ENCODE results near the gene COPB1. TPM values are rescaled to one million over a fixed set of nuclear protein-coding genes. Genes with fewer than 3 reads are reported as not detected.
A peak's percentile ranks its signal among the peaks of the same experiment; 100 is the strongest.

COPB1 gene
- total RNA-seq, 4 donors from 2014 or later: 64.1 to 85.2 (median 80.5) TPM

DNA sequence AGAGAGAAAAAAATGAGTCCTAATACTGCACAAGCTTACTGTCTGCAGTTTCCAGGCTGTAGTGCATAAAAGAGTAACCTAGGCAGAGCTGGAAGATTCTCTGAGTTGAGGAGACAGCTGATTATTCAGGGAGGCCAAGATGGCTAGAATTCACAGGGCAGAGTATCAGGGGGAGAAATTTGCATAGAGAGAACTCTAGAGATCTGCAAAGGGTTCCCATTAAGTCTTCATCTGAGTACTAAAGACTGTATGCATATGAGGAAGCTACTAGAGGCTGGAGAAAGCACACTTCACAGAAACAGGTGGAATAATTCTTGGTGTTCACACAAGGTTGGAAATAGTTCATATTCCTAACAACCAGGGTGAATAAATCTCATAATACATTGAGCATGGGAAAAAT, 74.0 kb downstream of the COPB1 start:
- intact Hi-C loops (cut with DNase I): no loop called here
- Histone ChIP-seq H3K27ac (replicated peaks in 1 of 4) (no peak overlapping the region), H3K9me3 (no peaks in the 10 kb centered on the region), H3K27me3 (no peaks in the 10 kb centered on the region), H3K4me3 (no peak overlapping the region), H3K36me3 (no peaks in the 10 kb centered on the region), H3K4me1 (peaks cover 31 to 36% (median 33%) of the 10 kb centered on the region in 4 donors)
- DNase-seq (ENCODE audit: extremely low spot score): no peak
- TF ChIP-seq POLR2AphosphoS5 (IDR thresholded peaks at IDR 0.05): no peak
- TF ChIP-seq EP300 (IDR thresholded peaks at IDR 0.05): no peak
- no peak for TF ChIP-seq POLR2A (IDR thresholded peaks at IDR 0.05; ENCODE audit: low read depth)
- TF ChIP-seq, protein P1, sequence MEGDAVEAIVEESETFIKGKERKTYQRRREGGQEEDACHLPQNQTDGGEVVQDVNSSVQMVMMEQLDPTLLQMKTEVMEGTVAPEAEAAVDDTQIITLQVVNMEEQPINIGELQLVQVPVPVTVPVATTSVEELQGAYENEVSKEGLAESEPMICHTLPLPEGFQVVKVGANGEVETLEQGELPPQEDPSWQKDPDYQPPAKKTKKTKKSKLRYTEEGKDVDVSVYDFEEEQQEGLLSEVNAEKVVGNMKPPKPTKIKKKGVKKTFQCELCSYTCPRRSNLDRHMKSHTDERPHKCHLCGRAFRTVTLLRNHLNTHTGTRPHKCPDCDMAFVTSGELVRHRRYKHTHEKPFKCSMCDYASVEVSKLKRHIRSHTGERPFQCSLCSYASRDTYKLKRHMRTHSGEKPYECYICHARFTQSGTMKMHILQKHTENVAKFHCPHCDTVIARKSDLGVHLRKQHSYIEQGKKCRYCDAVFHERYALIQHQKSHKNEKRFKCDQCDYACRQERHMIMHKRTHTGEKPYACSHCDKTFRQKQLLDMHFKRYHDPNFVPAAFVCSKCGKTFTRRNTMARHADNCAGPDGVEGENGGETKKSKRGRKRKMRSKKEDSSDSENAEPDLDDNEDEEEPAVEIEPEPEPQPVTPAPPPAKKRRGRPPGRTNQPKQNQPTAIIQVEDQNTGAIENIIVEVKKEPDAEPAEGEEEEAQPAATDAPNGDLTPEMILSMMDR (IDR thresholded peaks at IDR 0.05): no peak

DNA sequence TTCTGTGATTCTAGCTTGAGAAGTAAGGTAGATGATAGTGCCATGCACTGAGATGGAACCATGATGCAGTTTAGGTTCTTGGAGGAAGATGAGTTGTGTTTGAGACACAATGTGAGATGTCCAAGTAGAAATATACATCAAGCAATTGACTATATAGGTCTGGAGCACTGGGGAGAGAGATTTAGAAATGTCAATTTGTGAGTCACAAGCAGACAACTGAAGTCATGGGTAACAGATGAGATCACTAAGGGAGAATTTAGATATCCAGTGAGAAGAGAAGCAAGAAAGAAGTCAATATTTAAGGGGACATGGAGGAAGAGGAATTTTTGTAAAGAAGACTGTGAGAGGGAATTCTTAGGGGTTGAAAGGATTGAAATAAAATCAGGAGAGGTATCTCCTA, 75.5 kb downstream of the COPB1 start:
- DNase-seq (ENCODE audit: extremely low spot score): no peak
- Histone ChIP-seq H3K36me3 (no peaks in the 10 kb centered on the region), H3K27ac (replicated peaks in 1 of 4) (peak overlapping the region in 1 of 4 donors; percentile 41), H3K4me3 (no peak overlapping the region), H3K27me3 (no peaks in the 10 kb centered on the region), H3K9me3 (no peaks in the 10 kb centered on the region), H3K4me1 (peaks cover 31 to 36% (median 33%) of the 10 kb centered on the region in 4 donors)
- TF ChIP-seq POLR2A (IDR thresholded peaks at IDR 0.05; ENCODE audit: low read depth) (no peak), EP300 (IDR thresholded peaks at IDR 0.05) (no peak), POLR2AphosphoS5 (IDR thresholded peaks at IDR 0.05) (no peak)
- TF ChIP-seq, protein P1 (IDR thresholded peaks at IDR 0.05): no peak
- intact Hi-C loops (cut with DNase I): loop anchor here (5.0 kb wide), 1 partner anchor 42 kb away; no protein-coding TSS in a partner anchor

DNA sequence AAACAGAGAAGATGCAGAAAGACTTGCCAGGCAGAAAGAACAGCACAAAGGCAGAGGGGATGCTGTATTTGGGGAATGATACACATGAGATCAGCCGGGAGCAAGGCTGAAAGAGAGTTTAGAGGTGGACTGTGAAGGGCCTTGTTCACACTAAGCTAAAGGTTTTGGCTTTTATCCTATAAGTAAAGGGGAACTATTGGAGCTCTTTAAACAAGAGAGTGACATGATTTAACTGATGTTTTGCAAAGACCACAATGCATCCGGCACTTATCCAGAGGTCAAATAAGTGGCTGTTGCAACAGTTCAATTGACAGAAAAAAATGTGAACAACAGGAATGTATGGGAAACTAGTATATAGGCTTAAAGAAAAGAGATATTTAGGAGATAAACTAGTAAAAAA, 76.0 kb downstream of the COPB1 start:
- 61% methylated on average over 2 of the region's 2 CpGs for WGBS
- H3K27me3 ChIP-seq: no peaks in the 10 kb centered on the region
- intact Hi-C loops (cut with DNase I): loop anchor here (5.0 kb wide), 1 partner anchor 41 kb away; no protein-coding TSS in a partner anchor

DNA sequence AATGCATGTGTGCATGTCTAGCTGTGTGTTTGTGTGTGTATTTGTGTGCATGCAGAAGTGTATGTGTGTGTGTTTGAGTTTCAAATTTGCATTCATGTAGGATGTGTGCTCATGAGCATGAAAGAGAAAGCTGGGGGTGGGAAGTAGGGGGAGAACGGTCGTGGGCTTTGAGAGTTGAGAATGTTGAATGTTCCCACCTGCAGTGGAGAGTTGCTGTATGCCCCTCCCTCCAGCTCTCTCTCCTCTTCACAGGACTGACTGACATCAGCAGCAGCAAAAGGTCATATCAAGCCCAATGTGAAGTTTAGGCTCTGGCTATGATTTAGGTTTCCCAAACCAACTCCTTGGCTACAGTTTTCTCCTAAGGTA, 76.8 kb downstream of the COPB1 start:
- no peak for DNase-seq (ENCODE audit: extremely low spot score)
- intact Hi-C loops (cut with DNase I): loop anchor here (5.0 kb wide), 1 partner anchor 40 kb away; no protein-coding TSS in a partner anchor
- Histone ChIP-seq H3K36me3 (no peaks in the 10 kb centered on the region), H3K27ac (replicated peaks in 1 of 4) (peak overlapping the region; percentile 41 to 71 (median 46)), H3K27me3 (no peaks in the 10 kb centered on the region), H3K9me3 (no peaks in the 10 kb centered on the region), H3K4me1 (peaks cover 33 to 43% (median 40%) of the 10 kb centered on the region in 4 donors), H3K4me3 (no peak overlapping the region)
- 14% methylated on average over 2 of the region's 2 CpGs for WGBS
- TF ChIP-seq EP300 (IDR thresholded peaks at IDR 0.05) (no peak), POLR2AphosphoS5 (IDR thresholded peaks at IDR 0.05) (no peak), POLR2A (IDR thresholded peaks at IDR 0.05; ENCODE audit: low read depth) (no peak)
- TF ChIP-seq, protein P1 (IDR thresholded peaks at IDR 0.05): no peak

More for the DNA sequence above, 76.0 kb downstream of the COPB1 start:
- H3K4me3 ChIP-seq: no peak overlapping the region
- H3K27ac ChIP-seq (replicated peaks in 1 of 4): peak overlapping the region; percentile 41 to 71 (median 46)
- TF ChIP-seq POLR2A (IDR thresholded peaks at IDR 0.05; ENCODE audit: low read depth) (no peak), POLR2AphosphoS5 (IDR thresholded peaks at IDR 0.05) (no peak), EP300 (IDR thresholded peaks at IDR 0.05) (no peak)
- TF ChIP-seq, protein P1 (IDR thresholded peaks at IDR 0.05): no peak
- H3K9me3 ChIP-seq: no peaks in the 10 kb centered on the region
- H3K36me3 ChIP-seq: no peaks in the 10 kb centered on the region
- no peak for DNase-seq (ENCODE audit: extremely low spot score)
- peaks cover 31 to 36% (median 33%) of the 10 kb centered on the region in 4 donors for H3K4me1 ChIP-seq
